Epithelial cell of esophagus (primary cell): ENCODE results near the gene ATP7B.

ENCODE experiments used
- DNase-seq: peaks from one replicate; pipeline ENCODE4 v3.0.0; 2010; ENCODE audit warnings: low read depth
- H3K4me3 ChIP-seq: 2 replicates; pipeline ENCODE4 v1.5.1; 2011; ENCODE audit warnings: mild to moderate bottlenecking, low read length, control low read depth
- TF ChIP-seq, protein P1 (sequence below): IDR thresholded peaks from 2 replicates; pipeline ENCODE4 v1.5.1; 2011; ENCODE audit warnings: low read depth, mild to moderate bottlenecking, low read length, control low read depth, inconsistent platforms; ENCODE audit not compliant: insufficient read depth; ENCODE audit errors: missing control alignments

ATP7B gene

DNA sequence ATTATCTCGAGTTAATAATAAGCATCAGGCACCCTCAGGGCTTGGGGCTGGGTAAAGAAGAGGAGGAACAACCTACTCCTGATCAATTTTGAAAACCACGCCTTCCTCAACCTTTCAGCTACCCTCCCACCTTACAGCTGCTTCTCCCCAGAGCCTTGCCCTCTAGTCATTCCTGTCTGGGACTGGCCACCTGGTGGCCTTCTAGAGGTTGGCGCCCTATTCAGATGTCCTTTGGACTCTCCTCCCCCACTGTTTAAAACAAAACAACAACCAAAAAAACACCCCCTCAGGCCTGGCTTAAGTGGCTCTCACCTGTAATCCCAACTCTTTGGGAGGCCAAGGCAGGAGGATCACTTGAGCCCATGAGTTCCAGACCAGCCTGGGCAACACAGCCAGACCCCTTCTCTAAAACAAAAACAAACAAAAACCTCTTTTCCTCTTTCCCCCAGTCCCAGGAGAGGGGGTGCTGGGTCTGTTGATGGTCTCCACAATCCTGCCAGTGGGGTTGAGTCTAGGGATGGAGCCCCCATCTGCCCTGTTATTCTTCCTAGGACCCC, 87.2 kb downstream of the ATP7B start:
- DNase-seq, result no peak
- TF ChIP-seq, protein P1, sequence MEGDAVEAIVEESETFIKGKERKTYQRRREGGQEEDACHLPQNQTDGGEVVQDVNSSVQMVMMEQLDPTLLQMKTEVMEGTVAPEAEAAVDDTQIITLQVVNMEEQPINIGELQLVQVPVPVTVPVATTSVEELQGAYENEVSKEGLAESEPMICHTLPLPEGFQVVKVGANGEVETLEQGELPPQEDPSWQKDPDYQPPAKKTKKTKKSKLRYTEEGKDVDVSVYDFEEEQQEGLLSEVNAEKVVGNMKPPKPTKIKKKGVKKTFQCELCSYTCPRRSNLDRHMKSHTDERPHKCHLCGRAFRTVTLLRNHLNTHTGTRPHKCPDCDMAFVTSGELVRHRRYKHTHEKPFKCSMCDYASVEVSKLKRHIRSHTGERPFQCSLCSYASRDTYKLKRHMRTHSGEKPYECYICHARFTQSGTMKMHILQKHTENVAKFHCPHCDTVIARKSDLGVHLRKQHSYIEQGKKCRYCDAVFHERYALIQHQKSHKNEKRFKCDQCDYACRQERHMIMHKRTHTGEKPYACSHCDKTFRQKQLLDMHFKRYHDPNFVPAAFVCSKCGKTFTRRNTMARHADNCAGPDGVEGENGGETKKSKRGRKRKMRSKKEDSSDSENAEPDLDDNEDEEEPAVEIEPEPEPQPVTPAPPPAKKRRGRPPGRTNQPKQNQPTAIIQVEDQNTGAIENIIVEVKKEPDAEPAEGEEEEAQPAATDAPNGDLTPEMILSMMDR, result peak; percentile 11
- H3K4me3 ChIP-seq, result no peak overlapping the region

DNA sequence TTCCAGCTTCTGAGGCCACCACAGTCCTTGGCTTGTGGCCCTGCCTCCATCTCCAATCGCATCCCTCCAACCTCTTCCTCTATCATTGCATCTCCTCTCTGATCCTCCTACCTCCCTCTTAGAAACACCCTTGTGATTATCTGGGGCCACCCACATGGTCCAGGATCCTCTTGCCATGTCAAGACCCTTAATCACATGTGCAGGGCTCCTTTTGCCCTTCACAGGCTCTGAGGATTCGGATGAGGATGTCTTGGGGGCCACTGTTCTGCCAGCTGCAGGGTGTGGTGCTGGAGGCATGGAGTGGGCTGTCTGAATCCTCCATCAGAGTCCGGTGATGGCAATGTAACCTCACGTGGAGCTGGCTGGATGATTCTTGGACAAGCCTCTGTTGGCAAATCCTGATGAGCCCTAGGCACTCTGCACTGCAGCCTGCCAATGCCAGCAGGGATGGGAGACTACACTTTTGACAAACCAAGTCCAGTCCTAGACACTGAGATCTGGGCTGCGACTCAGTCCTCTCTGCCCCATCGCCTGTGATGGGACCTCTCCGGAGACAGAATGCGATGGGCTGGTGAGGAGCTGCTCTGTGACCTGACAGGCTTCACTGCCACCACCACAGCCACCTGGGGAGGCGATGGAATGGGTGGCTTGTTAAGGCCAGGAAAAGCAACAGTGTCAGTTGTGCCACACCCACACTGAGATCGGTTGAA, 88.3 kb downstream of the ATP7B start:
- H3K4me3 ChIP-seq, result no peak overlapping the region
- TF ChIP-seq, protein P1, result no peak
- DNase-seq, result no peak

DNA sequence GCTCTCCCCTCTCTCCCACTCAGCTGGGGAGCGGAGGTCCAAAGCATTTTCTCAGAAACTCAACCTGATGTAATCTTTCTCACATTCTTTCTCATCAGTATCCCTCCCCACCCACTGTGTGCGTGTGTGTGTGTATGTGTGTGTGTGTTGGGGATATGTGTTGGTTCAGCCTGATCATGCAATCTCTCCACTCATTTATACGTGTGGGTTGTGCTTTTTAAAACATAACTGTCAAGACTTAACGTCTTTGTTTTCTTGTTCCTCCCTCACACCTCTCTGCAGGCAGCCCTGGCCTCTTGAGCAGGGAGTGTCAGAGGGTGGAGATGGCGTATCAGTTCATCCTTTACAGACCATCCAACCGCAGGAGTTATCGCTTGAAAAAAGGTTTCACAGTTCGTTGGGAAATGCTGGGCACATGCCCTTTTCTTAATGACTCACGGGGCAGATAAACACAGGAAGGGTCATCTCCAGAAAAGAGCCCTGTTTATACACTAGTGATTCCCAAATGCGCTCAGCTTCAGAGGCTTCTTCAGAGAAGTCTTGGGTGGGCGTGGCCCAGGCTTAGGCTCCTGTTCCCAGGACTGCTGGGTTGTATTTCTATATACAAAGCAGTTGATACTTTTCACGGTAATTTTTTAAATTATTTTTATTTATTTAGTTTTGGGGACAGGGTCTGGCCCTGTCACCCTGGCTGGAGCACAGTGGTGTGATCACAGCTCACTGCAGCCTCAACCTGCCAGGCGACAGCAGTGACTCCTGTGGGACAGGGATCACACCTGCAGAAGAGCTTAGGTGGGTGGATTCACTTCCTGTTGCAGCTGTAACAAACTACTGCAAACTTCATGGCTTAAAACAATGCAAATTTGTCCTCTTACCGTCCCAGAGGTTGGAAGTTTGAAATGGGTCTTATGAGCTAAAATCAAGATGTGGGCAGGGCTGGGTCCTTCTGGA, 89.2 kb downstream of the ATP7B start:
- TF ChIP-seq, protein P1, result no peak
- no peak for DNase-seq

DNA sequence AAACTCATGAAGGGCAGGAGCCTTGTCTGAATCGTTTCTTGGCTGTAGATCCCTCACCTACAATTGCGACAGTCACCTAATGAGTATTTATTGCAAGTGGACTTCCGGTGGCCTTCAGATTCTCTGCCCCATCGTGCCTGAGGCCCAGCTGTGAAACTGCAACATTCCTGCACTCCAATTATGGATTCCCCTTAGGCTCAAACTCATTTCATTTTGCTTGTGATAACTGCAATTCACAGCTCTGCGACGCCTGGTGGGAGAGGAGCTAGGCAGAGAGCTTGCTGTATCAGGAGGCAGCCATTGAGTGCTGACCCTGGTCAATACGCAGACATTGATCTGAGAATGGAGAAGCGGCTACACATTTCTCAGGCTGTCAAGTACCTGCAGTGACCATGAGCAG, 90.5 kb downstream of the ATP7B start:
- DNase-seq, result no peak
- no peak overlapping the region for H3K4me3 ChIP-seq
- TF ChIP-seq, protein P1, result no peak

More for the DNA sequence above, 89.2 kb downstream of the ATP7B start:
- no peak overlapping the region for H3K4me3 ChIP-seq

DNA sequence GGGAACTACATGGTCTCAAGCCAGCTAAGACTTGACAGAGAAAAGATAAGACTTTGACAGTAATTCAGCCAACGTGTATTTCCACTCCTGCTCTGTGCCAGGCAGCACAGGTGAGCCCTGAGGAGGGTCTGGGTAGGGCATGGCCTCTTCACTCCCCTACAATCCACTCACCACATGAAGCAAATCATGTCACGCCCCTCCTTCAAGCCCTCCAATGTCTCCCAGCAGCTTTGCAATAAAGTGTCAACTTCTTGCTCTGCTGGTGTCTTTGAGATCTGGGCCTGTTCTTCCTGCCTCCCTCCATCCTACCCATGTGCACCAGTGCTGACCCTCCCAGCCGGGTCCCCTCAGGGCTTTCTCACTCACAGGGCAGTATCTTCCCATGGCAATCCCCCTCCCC, 91.0 kb downstream of the ATP7B start:
- no peak overlapping the region for H3K4me3 ChIP-seq
- DNase-seq, result no peak
- TF ChIP-seq, protein P1, result no peak

DNA sequence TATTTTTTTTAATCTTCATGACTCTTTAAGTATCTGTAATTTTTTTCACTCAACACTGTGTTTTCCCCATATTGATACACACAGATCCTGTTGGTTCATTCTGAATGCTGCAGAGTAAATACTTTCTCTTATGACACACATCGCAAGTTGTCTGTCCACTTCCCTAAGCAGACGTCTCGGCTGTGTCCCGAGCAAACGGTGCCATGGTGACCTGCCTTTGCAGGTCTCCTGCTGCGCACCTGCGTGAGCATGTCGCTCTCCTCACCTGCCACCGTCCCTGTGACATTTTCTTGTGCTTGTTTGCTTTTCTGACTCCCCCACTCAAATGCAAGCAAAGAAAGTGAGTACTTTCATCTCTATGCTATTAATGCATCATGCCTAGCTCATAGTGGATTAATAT, 91.7 kb downstream of the ATP7B start:
- H3K4me3 ChIP-seq, result no peak overlapping the region
- no peak for DNase-seq
- TF ChIP-seq, protein P1, result no peak
